HepG2 (cell line): Measurements from ENCODE around the gene LIME1. TPM values are rescaled to one million over a fixed set of nuclear protein-coding genes. Genes with fewer than 3 reads are reported as not detected.

Experiments used
- CBX2 ChIP-seq, 2 experiments: fragments of 200-600 bp in 1 of 2; sonication (generic); formaldehyde crosslinking in 1 of 2; IDR thresholded peaks; 2 replicates each; pipeline versions ENCODE4 v1.7.0 to v1.8.1; 2018 to 2022; ENCODE audit warnings: low read depth in 2 of 2, low read length in 1 of 2, mild to moderate bottlenecking in 1 of 2, missing genetic modification reagents in 1 of 2
- CHCHD3 ChIP-seq: sonication (generic); formaldehyde crosslinking; IDR thresholded peaks from 2 replicates; pipeline ENCODE4 v1.8.0; 2022; ENCODE audit warnings: mild to moderate bottlenecking, missing genetic modification reagents, moderate library complexity
- CHD4 ChIP-seq: fragments of 200-600 bp; sonication (generic); IDR thresholded peaks from 2 replicates; pipeline ENCODE4 v1.7.0; 2017; ENCODE audit warnings: mild to moderate bottlenecking, low read length, borderline replicate concordance
- DDIT3 ChIP-seq: sonication (generic); formaldehyde crosslinking; IDR thresholded peaks from 2 replicates; pipeline ENCODE4 v1.4.0; 2020; ENCODE audit warnings: mild to moderate bottlenecking, missing genetic modification reagents
- FOSL1 ChIP-seq: sonication (generic); formaldehyde crosslinking; IDR thresholded peaks from 2 replicates; pipeline ENCODE4 v1.9.0; 2021; ENCODE audit warnings: missing genetic modification reagents, borderline replicate concordance
- FOXJ3 ChIP-seq: sonication (generic); formaldehyde crosslinking; IDR thresholded peaks from 2 replicates; pipeline ENCODE4 v1.4.0; 2020; ENCODE audit warnings: missing genetic modification reagents, mild to moderate bottlenecking, borderline replicate concordance
- GABPB1 ChIP-seq: IDR thresholded peaks from 2 replicates; pipeline ENCODE4 v1.6.1; 2016; ENCODE audit warnings: mild to moderate bottlenecking, missing genetic modification reagents, moderate library complexity, missing compliant biosample characterization
- HMGXB3 ChIP-seq: sonication (generic); formaldehyde crosslinking; IDR thresholded peaks from 2 replicates; pipeline ENCODE4 v1.4.0; 2020; ENCODE audit warnings: missing genetic modification reagents, borderline replicate concordance
- IKZF4 ChIP-seq: sonication (generic); formaldehyde crosslinking; IDR thresholded peaks from 2 replicates; pipeline ENCODE4 v1.5.1; 2020; ENCODE audit warnings: borderline replicate concordance, mild to moderate bottlenecking, low read depth, missing genetic modification reagents; ENCODE audit errors: not compliant biosample characterization
- MTA1 ChIP-seq: sonication (generic); formaldehyde crosslinking; IDR thresholded peaks from 2 replicates; pipeline ENCODE4 v1.4.0; 2020; ENCODE audit warnings: missing genetic modification reagents, mild to moderate bottlenecking, borderline replicate concordance
- MYC ChIP-seq: sonication (generic); formaldehyde crosslinking; IDR thresholded peaks from 2 replicates; pipeline ENCODE4 v1.9.0; 2021; ENCODE audit warnings: missing genetic modification reagents, borderline replicate concordance
- NBN ChIP-seq: fragments of 450-650 bp; conservative IDR thresholded peaks from 2 replicates; pipeline ENCODE4 v1.6.1; 2017
- RBM39 ChIP-seq: fragments of 200-400 bp; formaldehyde crosslinking; IDR thresholded peaks from one replicate; pipeline ENCODE4 v1.6.1; 2018; ENCODE audit warnings: antibody characterized with exemption, mild to moderate bottlenecking, low read depth, low read length; ENCODE audit not compliant: poor library complexity, severe bottlenecking
- SETDB1 ChIP-seq: sonication (generic); formaldehyde crosslinking; IDR thresholded peaks from 2 replicates; pipeline ENCODE4 v1.5.1; 2020; ENCODE audit warnings: missing genetic modification reagents, mild to moderate bottlenecking, borderline replicate concordance
- STAG1 ChIP-seq: sonication (generic); formaldehyde crosslinking; IDR thresholded peaks from 2 replicates; pipeline ENCODE4 v1.4.0; 2020; ENCODE audit warnings: missing genetic modification reagents
- U2AF1 ChIP-seq: fragments of 200-400 bp; formaldehyde crosslinking; optimal IDR thresholded peaks from 2 replicates; pipeline ENCODE3; 2017; ENCODE audit warnings: mild to moderate bottlenecking, low read depth, low read length
- ZC3H4 ChIP-seq: sonication (generic); formaldehyde crosslinking; IDR thresholded peaks from 2 replicates; pipeline ENCODE4 v1.4.0; 2020; ENCODE audit warnings: missing genetic modification reagents, borderline replicate concordance
- ZFP82 ChIP-seq: sonication (generic); formaldehyde crosslinking; IDR thresholded peaks from 2 replicates; pipeline ENCODE4 v1.5.1; 2020; ENCODE audit warnings: mild to moderate bottlenecking, missing genetic modification reagents, borderline replicate concordance
- ZNF20 ChIP-seq: sonication (generic); formaldehyde crosslinking; IDR thresholded peaks from 2 replicates; pipeline ENCODE4 v1.4.0; 2020; ENCODE audit warnings: mild to moderate bottlenecking, moderate library complexity, missing genetic modification reagents
- ZNF263 ChIP-seq: sonication (generic); formaldehyde crosslinking; IDR thresholded peaks from 2 replicates; pipeline ENCODE4 v1.4.0; 2020; ENCODE audit warnings: missing genetic modification reagents
- ZNF414 ChIP-seq: sonication (generic); formaldehyde crosslinking; IDR thresholded peaks from 2 replicates; pipeline ENCODE4 v1.5.0; 2020; ENCODE audit warnings: missing genetic modification reagents
- ZNF562 ChIP-seq: sonication (generic); formaldehyde crosslinking; IDR thresholded peaks from 2 replicates; pipeline ENCODE4 v1.8.0; 2022; ENCODE audit warnings: missing genetic modification reagents, borderline replicate concordance
- polyA plus RNA-seq, 8 experiments: library from polyadenylated mRNA; depleted of rRNA in 3 of 8; stranded (reverse) in 7 of 8; unstranded in 1 of 8; fragments of >200 nt; fragmentation: Illumina TruSeq in 4 of 8; extraction: Trizol in 4 of 8; gene quantifications; 2 replicates each; pipeline versions ENCODE4 v1.2.1 to v1.2.3, GENCODE V29; 2011 to 2016; ENCODE audit warnings: low read depth in 4 of 8, missing spikeins in 1 of 8, mixed read lengths in 1 of 8; ENCODE audit not compliant: insufficient read depth in 1 of 8
- total RNA-seq, 5 experiments: library from RNA; depleted of rRNA; stranded (reverse); fragments of >200 nt; fragmentation: Illumina TruSeq; extraction: Trizol; gene quantifications; 2 replicates each; pipeline ENCODE4 v1.2.3, GENCODE V29; 2016; ENCODE audit warnings: low read depth in 1 of 5
- TF ChIP-seq, protein P1 (sequence below): conservative IDR thresholded peaks from 2 replicates; pipeline ENCODE4 v1.6.1; 2018; ENCODE audit warnings: missing genetic modification reagents

LIME1 gene
- total and polyA plus RNA-seq, 2 of the 13 experiments (the other 11 are each of a cell fraction or from before 2014, with no cell fraction given): 13.0 to 61.5 TPM

DNA sequence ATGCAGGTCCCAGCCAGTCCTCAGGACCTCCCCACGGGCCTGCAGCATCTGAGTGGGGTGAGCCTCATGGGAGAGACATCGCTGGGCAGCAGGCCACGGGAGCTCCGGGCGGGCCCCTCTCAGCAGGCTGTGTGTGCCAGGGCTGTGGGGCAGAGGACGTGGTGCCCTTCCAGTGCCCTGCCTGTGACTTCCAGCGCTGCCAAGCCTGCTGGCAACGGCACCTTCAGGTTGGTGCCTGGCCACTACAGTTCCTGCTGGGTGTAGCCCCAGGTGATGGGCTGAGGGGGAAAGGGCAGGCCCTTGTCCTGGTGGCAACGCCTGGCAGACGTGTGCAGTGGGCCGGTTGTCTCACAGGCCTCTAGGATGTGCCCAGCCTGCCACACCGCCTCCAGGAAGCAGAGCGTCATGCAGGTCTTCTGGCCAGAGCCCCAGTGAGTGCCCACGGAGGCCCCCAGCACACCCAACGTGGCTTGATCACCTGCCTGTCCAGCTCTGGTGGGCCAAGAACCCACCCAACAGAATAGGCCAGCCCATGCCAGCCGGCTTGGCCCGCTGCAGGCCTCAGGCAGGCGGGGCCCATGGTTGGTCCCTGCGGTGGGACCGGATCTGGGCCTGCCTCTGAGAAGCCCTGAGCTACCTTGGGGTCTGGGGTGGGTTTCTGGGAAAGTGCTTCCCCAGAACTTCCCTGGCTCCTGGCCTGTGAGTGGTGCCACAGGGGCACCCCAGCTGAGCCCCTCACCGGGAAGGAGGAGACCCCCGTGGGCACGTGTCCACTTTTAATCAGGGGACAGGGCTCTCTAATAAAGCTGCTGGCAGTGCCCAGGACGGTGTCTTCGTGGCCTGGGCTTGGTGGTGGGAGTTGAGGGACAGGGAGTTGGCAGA, 40.8 kb upstream of the LIME1 start (continued):
- TF ChIP-seq SETDB1 (CRISPR knock-in tag): no peak
- no peak for TF ChIP-seq DDIT3
- no peak for TF ChIP-seq ZC3H4 (CRISPR knock-in tag)
- TF ChIP-seq ZNF562 (CRISPR knock-in tag): no peak
- TF ChIP-seq CBX2 (IDR thresholded peaks at IDR 0.05; ENCODE audit: low read depth, low read length): no peak
- TF ChIP-seq CBX2 (CRISPR knock-in tag; IDR thresholded peaks at IDR 0.05; ENCODE audit: low read depth): no peak
- no peak for TF ChIP-seq IKZF4 (CRISPR knock-in tag)
- no peak for TF ChIP-seq RBM39
- no peak for TF ChIP-seq U2AF1
- no peak for TF ChIP-seq CHCHD3 (CRISPR knock-in tag)
- no peak for TF ChIP-seq GABPB1 (CRISPR knock-in tag)
- TF ChIP-seq ZNF263 (CRISPR knock-in tag): peak; percentile 23; the same call in 1 of the 2 replicates
- TF ChIP-seq, protein P1, sequence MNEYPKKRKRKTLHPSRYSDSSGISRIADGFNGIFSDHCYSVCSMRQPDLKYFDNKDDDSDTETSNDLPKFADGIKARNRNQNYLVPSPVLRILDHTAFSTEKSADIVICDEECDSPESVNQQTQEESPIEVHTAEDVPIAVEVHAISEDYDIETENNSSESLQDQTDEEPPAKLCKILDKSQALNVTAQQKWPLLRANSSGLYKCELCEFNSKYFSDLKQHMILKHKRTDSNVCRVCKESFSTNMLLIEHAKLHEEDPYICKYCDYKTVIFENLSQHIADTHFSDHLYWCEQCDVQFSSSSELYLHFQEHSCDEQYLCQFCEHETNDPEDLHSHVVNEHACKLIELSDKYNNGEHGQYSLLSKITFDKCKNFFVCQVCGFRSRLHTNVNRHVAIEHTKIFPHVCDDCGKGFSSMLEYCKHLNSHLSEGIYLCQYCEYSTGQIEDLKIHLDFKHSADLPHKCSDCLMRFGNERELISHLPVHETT: no peak
- TF ChIP-seq MTA1: no peak
- no peak for TF ChIP-seq ZFP82
- no peak for TF ChIP-seq MYC
- no peak for TF ChIP-seq NBN
- no peak for TF ChIP-seq ZNF414 (CRISPR knock-in tag)
- no peak for TF ChIP-seq FOSL1 (CRISPR knock-in tag)
- TF ChIP-seq FOXJ3: no peak
- no peak for TF ChIP-seq ZNF20 (CRISPR knock-in tag)
- TF ChIP-seq STAG1 (CRISPR knock-in tag): no peak
- TF ChIP-seq HMGXB3 (CRISPR knock-in tag): no peak
- no peak for TF ChIP-seq CHD4
